Astrocyte (in vitro differentiated cells and primary cell): ENCODE measurements around the gene NOP10. TPM values are rescaled to one million over a fixed set of nuclear protein-coding genes. Genes with fewer than 3 reads are reported as not detected.
A peak's percentile ranks its signal among the peaks of the same experiment; 100 is the strongest.

Experiments
- DNase-seq: peaks from one replicate; pipeline ENCODE4 v3.0.0-alpha.2; 2010; ENCODE audit warnings: low read depth
- FAIRE-seq: peaks from 2 replicates; lab custom pipeline; 2011; peaks lifted over from hg19 to GRCh38; lab: Jason Lieb, UNC
- H2AFZ ChIP-seq: 2 replicates; pipeline ENCODE4 v1.6.0; 2012; ENCODE audit warnings: low read depth, low read length, inconsistent platforms
- H3K27ac ChIP-seq: 2 replicates; pipeline ENCODE4 v1.5.1; 2011; ENCODE audit warnings: low read depth, low read length, inconsistent platforms
- H3K27me3 ChIP-seq: 2 replicates; pipeline ENCODE4 v1.6.0; 2011; ENCODE audit warnings: low read length, inconsistent platforms; ENCODE audit not compliant: insufficient read depth
- H3K36me3 ChIP-seq: 2 replicates; pipeline ENCODE4 v1.5.1; 2011; ENCODE audit warnings: low read length, inconsistent platforms; ENCODE audit not compliant: insufficient read depth
- H3K4me1 ChIP-seq: 2 replicates; pipeline ENCODE4 v1.5.1; 2011; ENCODE audit warnings: low read length, inconsistent platforms; ENCODE audit not compliant: insufficient read depth
- H3K4me2 ChIP-seq: 2 replicates; pipeline ENCODE4 v1.6.0; 2012; ENCODE audit warnings: low read length, inconsistent platforms
- H3K4me3 ChIP-seq: 2 replicates; pipeline ENCODE4 v1.5.1; 2011; ENCODE audit warnings: low read depth, mild to moderate bottlenecking, low read length, inconsistent platforms; ENCODE audit not compliant: insufficient read depth
- H3K79me2 ChIP-seq: 2 replicates; pipeline ENCODE4 v1.6.0; 2012; ENCODE audit warnings: mild to moderate bottlenecking, low read length, inconsistent platforms; ENCODE audit not compliant: insufficient read depth
- H3K9ac ChIP-seq: 2 replicates; pipeline ENCODE4 v1.6.0; 2012; ENCODE audit warnings: mild to moderate bottlenecking, low read length, inconsistent platforms
- H3K9me3 ChIP-seq: 2 replicates; pipeline ENCODE4 v1.5.1; 2012; ENCODE audit warnings: low read depth, mild to moderate bottlenecking, low read length, inconsistent platforms; ENCODE audit not compliant: insufficient read depth
- H4K20me1 ChIP-seq: 2 replicates; pipeline ENCODE4 v1.6.0; 2012; ENCODE audit warnings: low read length, inconsistent platforms; ENCODE audit not compliant: insufficient read depth
- H3K27ac Mint-ChIP-seq: one replicate; pipeline ENCODE4 v1.8.0; 2021; ENCODE audit warnings: mild to moderate bottlenecking, mixed read lengths; ENCODE audit not compliant: unreplicated experiment
- H3K27me3 Mint-ChIP-seq: one replicate; pipeline ENCODE4 v1.8.0; 2021; ENCODE audit warnings: low read depth, mixed read lengths; ENCODE audit not compliant: unreplicated experiment
- H3K36me3 Mint-ChIP-seq: one replicate; pipeline ENCODE4 v1.8.0; 2021; ENCODE audit warnings: low read depth, mixed read lengths; ENCODE audit not compliant: unreplicated experiment
- H3K4me1 Mint-ChIP-seq: one replicate; pipeline ENCODE4 v1.8.0; 2021; ENCODE audit warnings: low read depth, mixed read lengths; ENCODE audit not compliant: unreplicated experiment
- H3K4me3 Mint-ChIP-seq: one replicate; pipeline ENCODE4 v1.8.0; 2021; ENCODE audit warnings: mild to moderate bottlenecking, moderate library complexity, mixed read lengths; ENCODE audit not compliant: unreplicated experiment
- H3K9me3 Mint-ChIP-seq: one replicate; pipeline ENCODE4 v1.8.0; 2021; ENCODE audit warnings: mild to moderate bottlenecking, mixed read lengths; ENCODE audit not compliant: unreplicated experiment
- EZH2 ChIP-seq: IDR thresholded peaks from 2 replicates; pipeline ENCODE4 v1.6.1; 2012; ENCODE audit warnings: mild to moderate bottlenecking, low read length, inconsistent platforms; ENCODE audit not compliant: insufficient read depth
- total RNA-seq: library from RNA; stranded (reverse); gene quantifications from 2 replicates; pipeline ENCODE4 v1.2.1, GENCODE V29; 2021
- TF ChIP-seq, protein P1 (sequence below): IDR thresholded peaks from 2 replicates; pipeline ENCODE4 v1.5.1; 2011; ENCODE audit warnings: low read depth, mild to moderate bottlenecking, inconsistent platforms, low read length, moderate library complexity; ENCODE audit not compliant: insufficient read depth

Gene NOP10
- total RNA-seq, 1 donor from 2014 or later: 224 TPM

DNA sequence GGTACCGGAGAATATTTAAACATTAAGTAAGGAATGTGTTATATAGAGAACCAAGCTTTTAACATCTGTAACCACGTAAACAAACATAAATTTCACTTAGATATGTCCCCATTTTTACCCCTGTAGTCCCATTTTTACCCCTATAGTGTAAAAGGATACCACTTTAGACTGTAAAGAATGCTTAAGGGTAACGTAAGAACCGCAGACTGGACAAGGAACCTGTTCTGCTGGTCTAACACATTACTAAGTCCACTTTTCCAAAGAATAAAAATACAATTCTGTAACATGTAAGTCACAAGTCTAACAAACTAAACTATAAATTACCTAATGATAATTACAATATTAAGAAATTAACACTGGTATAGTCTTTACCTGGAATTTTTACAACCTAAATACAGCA is 8.3 kb downstream of the NOP10 start:
- Histone ChIP-seq H3K4me1 (peaks cover 12% of the 10 kb centered on the region), H3K9me3 (no peaks in the 10 kb centered on the region), H3K79me2 (peaks cover 2% of the 10 kb centered on the region), H3K36me3 (peaks cover 8% of the 10 kb centered on the region), H3K27ac (no peak overlapping the region), H3K4me3 (no peak overlapping the region), H3K9ac (no peak overlapping the region), H2AFZ (no peak overlapping the region), H4K20me1 (no peaks in the 10 kb centered on the region), H3K4me2 (peak overlapping the region; percentile 70), H3K27me3 (no peaks in the 10 kb centered on the region)
- TF ChIP-seq EZH2: no peak
- TF ChIP-seq, protein P1, sequence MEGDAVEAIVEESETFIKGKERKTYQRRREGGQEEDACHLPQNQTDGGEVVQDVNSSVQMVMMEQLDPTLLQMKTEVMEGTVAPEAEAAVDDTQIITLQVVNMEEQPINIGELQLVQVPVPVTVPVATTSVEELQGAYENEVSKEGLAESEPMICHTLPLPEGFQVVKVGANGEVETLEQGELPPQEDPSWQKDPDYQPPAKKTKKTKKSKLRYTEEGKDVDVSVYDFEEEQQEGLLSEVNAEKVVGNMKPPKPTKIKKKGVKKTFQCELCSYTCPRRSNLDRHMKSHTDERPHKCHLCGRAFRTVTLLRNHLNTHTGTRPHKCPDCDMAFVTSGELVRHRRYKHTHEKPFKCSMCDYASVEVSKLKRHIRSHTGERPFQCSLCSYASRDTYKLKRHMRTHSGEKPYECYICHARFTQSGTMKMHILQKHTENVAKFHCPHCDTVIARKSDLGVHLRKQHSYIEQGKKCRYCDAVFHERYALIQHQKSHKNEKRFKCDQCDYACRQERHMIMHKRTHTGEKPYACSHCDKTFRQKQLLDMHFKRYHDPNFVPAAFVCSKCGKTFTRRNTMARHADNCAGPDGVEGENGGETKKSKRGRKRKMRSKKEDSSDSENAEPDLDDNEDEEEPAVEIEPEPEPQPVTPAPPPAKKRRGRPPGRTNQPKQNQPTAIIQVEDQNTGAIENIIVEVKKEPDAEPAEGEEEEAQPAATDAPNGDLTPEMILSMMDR: no peak
- no peak for FAIRE-seq
- no peak overlapping the region for H3K27ac Mint-ChIP-seq
- no peaks in the 10 kb centered on the region for H3K27me3 Mint-ChIP-seq
- H3K9me3 Mint-ChIP-seq: no peaks in the 10 kb centered on the region
- no peak overlapping the region for H3K4me3 Mint-ChIP-seq
- H3K4me1 Mint-ChIP-seq: peaks cover 11% of the 10 kb centered on the region
- H3K36me3 Mint-ChIP-seq: no peaks in the 10 kb centered on the region
- no peak for DNase-seq

GRCh38 chr15:34332553-34333120 is 10.3 kb downstream of the NOP10 start:
- H3K36me3 ChIP-seq: no peaks in the 10 kb centered on the region
- H3K27ac ChIP-seq: no peak overlapping the region
- no peaks in the 10 kb centered on the region for H3K9me3 ChIP-seq
- H3K27ac Mint-ChIP-seq: no peak overlapping the region
- H3K27me3 Mint-ChIP-seq: no peaks in the 10 kb centered on the region
- no peaks in the 10 kb centered on the region for H3K79me2 ChIP-seq
- H3K36me3 Mint-ChIP-seq: no peaks in the 10 kb centered on the region
- no peaks in the 10 kb centered on the region for H4K20me1 ChIP-seq
- no peak for FAIRE-seq
- no peaks in the 10 kb centered on the region for H3K9me3 Mint-ChIP-seq
- TF ChIP-seq EZH2: no peak
- TF ChIP-seq, protein P1: no peak
- H3K4me2 ChIP-seq: no peak overlapping the region
- H3K4me1 Mint-ChIP-seq: peaks cover 11% of the 10 kb centered on the region
- H3K27me3 ChIP-seq: no peaks in the 10 kb centered on the region
- DNase-seq: no peak
- no peak overlapping the region for H3K4me3 ChIP-seq
- H2AFZ ChIP-seq: no peak overlapping the region
- H3K4me3 Mint-ChIP-seq: no peak overlapping the region
- H3K4me1 ChIP-seq: peaks cover 9% of the 10 kb centered on the region
- no peak overlapping the region for H3K9ac ChIP-seq

DNA sequence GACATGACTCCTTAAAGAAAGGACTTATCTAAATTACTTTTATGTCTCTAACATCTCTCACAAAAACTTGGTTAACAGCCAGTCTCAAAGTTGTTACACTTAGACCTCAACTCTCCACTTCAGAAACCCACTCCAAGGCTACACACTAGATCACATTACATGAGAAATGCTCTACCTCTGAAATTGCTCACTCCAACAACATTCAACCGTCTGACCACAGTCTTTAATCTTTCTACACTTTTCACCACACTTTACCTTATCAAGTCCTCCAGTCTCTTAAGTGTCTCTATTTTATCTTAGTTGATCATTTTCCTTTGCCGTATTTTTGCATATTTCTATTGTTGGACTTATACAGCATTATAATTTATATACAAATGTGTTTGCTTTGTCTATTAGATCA is 11.1 kb downstream of the NOP10 start:
- DNase-seq: peak; percentile 70
- Histone ChIP-seq H3K4me3 (no peak overlapping the region), H3K9ac (no peak overlapping the region), H3K79me2 (no peaks in the 10 kb centered on the region), H3K4me2 (no peak overlapping the region), H4K20me1 (no peaks in the 10 kb centered on the region), H2AFZ (no peak overlapping the region), H3K4me1 (peaks cover 5% of the 10 kb centered on the region), H3K27ac (no peak overlapping the region), H3K36me3 (no peaks in the 10 kb centered on the region), H3K27me3 (no peaks in the 10 kb centered on the region), H3K9me3 (no peaks in the 10 kb centered on the region)
- TF ChIP-seq, protein P1: no peak
- TF ChIP-seq EZH2: no peak
- no peak overlapping the region for H3K4me3 Mint-ChIP-seq
- H3K36me3 Mint-ChIP-seq: no peaks in the 10 kb centered on the region
- H3K27me3 Mint-ChIP-seq: no peaks in the 10 kb centered on the region
- H3K27ac Mint-ChIP-seq: no peak overlapping the region
- H3K4me1 Mint-ChIP-seq: peaks cover 11% of the 10 kb centered on the region
- FAIRE-seq: no peak
- H3K9me3 Mint-ChIP-seq: no peaks in the 10 kb centered on the region
